ENCODE data around the gene QRICH1. TPM values are rescaled to one million over a fixed set of nuclear protein-coding genes. Genes with fewer than 3 reads are reported as not detected.

Gene QRICH1
- total and polyA plus RNA-seq, 2 of the 4 experiments (the other 2 are of a cell fraction), result 62.7 to 77.3 TPM

DNA sequence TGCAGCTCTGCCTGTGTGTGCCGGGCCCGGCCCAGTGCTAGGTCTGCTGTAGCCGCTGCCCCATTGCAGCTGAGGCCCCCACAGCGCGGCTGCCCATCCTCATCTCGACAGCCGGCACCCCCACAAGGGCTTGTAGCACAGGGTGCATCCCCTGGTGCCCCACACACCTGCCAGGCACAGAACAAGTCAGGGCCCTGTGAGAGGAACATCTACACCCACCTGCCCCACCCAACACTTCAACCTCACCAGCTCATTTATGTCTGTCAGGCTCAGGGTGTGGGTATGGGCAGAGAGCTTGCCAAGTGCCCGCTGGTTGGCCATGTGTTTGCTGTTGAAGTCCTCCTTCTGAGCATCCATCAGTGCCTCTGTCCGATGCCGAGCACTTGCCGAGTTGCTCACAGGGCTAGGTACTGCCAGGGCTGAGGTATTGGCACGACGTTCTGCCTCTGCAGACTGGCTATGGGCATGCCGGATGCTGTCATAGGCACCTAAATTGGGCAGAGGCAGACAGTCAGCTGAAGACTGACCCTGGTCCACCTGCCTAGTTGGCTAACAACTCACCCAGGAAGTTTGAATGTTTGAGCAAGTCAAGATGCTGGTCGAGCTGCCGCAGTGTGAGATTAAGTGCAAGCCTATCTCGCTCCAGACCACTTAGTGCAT lies 29.1 kb upstream of the QRICH1 start:
- Histone ChIP-seq H2BK5ac (ENCODE audit: low read depth, low read length, poor library complexity, severe bottlenecking) (no peak overlapping the region), H3K27ac (ENCODE audit: insufficient read depth, low read length) (no peak overlapping the region), H3K23ac (ENCODE audit: low read depth, low read length) (no peak overlapping the region), H3K4me3 (ENCODE audit: insufficient read depth, low read depth, low read length) (no peak overlapping the region), H3K4me1 (ENCODE audit: control insufficient read depth, insufficient read depth, low read length) (peaks cover 10% of the 10 kb centered on the region), H3K27me3 (ENCODE audit: control insufficient read depth, insufficient read depth, low read length) (no peaks in the 10 kb centered on the region), H4K8ac (ENCODE audit: low read depth in 2 of 2, low read length in 2 of 2) (no peak overlapping the region), H2AK9ac (replicated peaks; ENCODE audit: low read depth, low read length, poor library complexity) (no peak overlapping the region), H4K91ac (ENCODE audit: insufficient read depth, low read depth, low read length) (no peak overlapping the region), H2BK15ac (ENCODE audit: low read depth, low read length) (no peak overlapping the region), H3K9me3 (ENCODE audit: control insufficient read depth, insufficient read depth, low read length) (no peaks in the 10 kb centered on the region), H3K18ac (ENCODE audit: low read depth, low read length) (no peak overlapping the region), H2AK5ac (ENCODE audit: low read depth, low read length) (no peak overlapping the region), H3K36me3 (ENCODE audit: control insufficient read depth, insufficient read depth, low read length) (peaks cover 65% of the 10 kb centered on the region), H4K5ac (ENCODE audit: low read depth, low read length) (no peak overlapping the region), H3K9me1 (ENCODE audit: insufficient read depth, low read length) (peaks cover 10% of the 10 kb centered on the region; the same call in 1 of the 2 replicates), H3K9ac (ENCODE audit: low read depth, low read length) (no peak overlapping the region), H3K4ac (ENCODE audit: low read depth, low read length) (no peak overlapping the region), H2BK20ac (ENCODE audit: low read depth, low read length) (no peak overlapping the region), H3K14ac (replicated peaks; ENCODE audit: low read depth, low read length) (no peak overlapping the region), H2AFZ (replicated peaks; ENCODE audit: low read length, poor library complexity) (no peak overlapping the region), H4K20me1 (ENCODE audit: insufficient read depth, low read length) (peaks cover 6% of the 10 kb centered on the region), H3K4me2 (ENCODE audit: low read depth, low read length) (no peak overlapping the region), H3K79me1 (ENCODE audit: low read depth in 1 of 2, low read length in 2 of 2) (peaks cover 13 to 49% of the 10 kb centered on the region in 2 experiments), H2BK120ac (ENCODE audit: low read depth, low read length) (no peak overlapping the region), H3K56ac (ENCODE audit: extremely low read depth, insufficient read depth, low read length) (no peak overlapping the region)
- DNase-seq, result no peak
- TF ChIP-seq, protein P1, sequence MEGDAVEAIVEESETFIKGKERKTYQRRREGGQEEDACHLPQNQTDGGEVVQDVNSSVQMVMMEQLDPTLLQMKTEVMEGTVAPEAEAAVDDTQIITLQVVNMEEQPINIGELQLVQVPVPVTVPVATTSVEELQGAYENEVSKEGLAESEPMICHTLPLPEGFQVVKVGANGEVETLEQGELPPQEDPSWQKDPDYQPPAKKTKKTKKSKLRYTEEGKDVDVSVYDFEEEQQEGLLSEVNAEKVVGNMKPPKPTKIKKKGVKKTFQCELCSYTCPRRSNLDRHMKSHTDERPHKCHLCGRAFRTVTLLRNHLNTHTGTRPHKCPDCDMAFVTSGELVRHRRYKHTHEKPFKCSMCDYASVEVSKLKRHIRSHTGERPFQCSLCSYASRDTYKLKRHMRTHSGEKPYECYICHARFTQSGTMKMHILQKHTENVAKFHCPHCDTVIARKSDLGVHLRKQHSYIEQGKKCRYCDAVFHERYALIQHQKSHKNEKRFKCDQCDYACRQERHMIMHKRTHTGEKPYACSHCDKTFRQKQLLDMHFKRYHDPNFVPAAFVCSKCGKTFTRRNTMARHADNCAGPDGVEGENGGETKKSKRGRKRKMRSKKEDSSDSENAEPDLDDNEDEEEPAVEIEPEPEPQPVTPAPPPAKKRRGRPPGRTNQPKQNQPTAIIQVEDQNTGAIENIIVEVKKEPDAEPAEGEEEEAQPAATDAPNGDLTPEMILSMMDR (conservative IDR thresholded peaks at IDR 0.05; ENCODE audit: low read depth, low read length), result no peak
- TF ChIP-seq BHLHE40 (IDR thresholded peaks at IDR 0.05; ENCODE audit: low read depth, low read length) (no peak), CEBPB (IDR thresholded peaks at IDR 0.05; ENCODE audit: low read depth, low read length) (no peak), MXI1 (IDR thresholded peaks at IDR 0.05; ENCODE audit: borderline replicate concordance, low read depth, low read length) (no peak), MAZ (IDR thresholded peaks at IDR 0.05; ENCODE audit: borderline replicate concordance, low read depth, low read length) (no peak), MAFK (IDR thresholded peaks at IDR 0.05; ENCODE audit: low read depth, low read length) (no peak), RAD21 (IDR thresholded peaks at IDR 0.05; ENCODE audit: low read length) (no peak), FOS (IDR thresholded peaks at IDR 0.05; ENCODE audit: low read depth, low read length) (no peak), RFX5 (IDR thresholded peaks at IDR 0.05; ENCODE audit: low read depth, low read length) (no peak), SMC3 (IDR thresholded peaks at IDR 0.05; ENCODE audit: low read depth, low read length) (no peak), POLR2A (IDR thresholded peaks at IDR 0.05; ENCODE audit: low read depth, low read length) (no peak)
- TF ChIP-seq, protein P2, sequence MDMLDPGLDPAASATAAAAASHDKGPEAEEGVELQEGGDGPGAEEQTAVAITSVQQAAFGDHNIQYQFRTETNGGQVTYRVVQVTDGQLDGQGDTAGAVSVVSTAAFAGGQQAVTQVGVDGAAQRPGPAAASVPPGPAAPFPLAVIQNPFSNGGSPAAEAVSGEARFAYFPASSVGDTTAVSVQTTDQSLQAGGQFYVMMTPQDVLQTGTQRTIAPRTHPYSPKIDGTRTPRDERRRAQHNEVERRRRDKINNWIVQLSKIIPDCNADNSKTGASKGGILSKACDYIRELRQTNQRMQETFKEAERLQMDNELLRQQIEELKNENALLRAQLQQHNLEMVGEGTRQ (IDR thresholded peaks at IDR 0.05; ENCODE audit: low read depth, low read length), result no peak
- dilution Hi-C loops (cut with HindIII; ENCODE audit: low sequenced_read_pairs, unreplicated experiment) (no loop called here), in situ Hi-C loops (cut with MboI; ENCODE audit: low sequenced_read_pairs) (no loop called here), intact Hi-C loops (cut with micrococcal nuclease) (no loop called here)
- CTCF ChIA-PET, result no interaction called here
- POLR2A ChIA-PET (ENCODE audit: unreplicated experiment), result no interaction called here
- no peak for ATAC-seq (ENCODE audit: low read depth)
- no TSS peak for BruUV-seq (replicated peaks)
- WGBS, 2 experiments (ENCODE audit: extremely low coverage in 2 of 2, insufficient read length in 1 of 2), result 92% methylated on average over 8 of the region's 17 CpGs; no CpG with 5 or more reads in 1 of the 2 experiments
